Neural cell (in vitro differentiated cells): ENCODE data around the gene LIMCH1. TPM values are rescaled to one million over a fixed set of nuclear protein-coding genes. Genes with fewer than 3 reads are reported as not detected.

Experiments used
- H2AFZ ChIP-seq: fragments of 200-600, 300-800 bp; sonication (generic), shearing (Covaris generic); 2 replicates; pipeline ENCODE4 v1.6.0; 2014; ENCODE audit warnings: low read depth, mild to moderate bottlenecking, antibody characterized with exemption, low read length, moderate library complexity
- H3F3A ChIP-seq: fragments of 200-600 bp; shearing (Covaris generic); 2 replicates; pipeline ENCODE4 v1.6.1; 2016; ENCODE audit warnings: mild to moderate bottlenecking, moderate library complexity, mixed read lengths, antibody characterized with exemption, low read length; ENCODE audit not compliant: insufficient read depth, poor library complexity, severe bottlenecking
- H3K27ac ChIP-seq: fragments of 200-600, 300-800 bp; sonication (generic), shearing (Covaris generic); 2 replicates; pipeline ENCODE4 v1.5.1; 2014; ENCODE audit warnings: mild to moderate bottlenecking, low read length, moderate library complexity
- H3K27me3 ChIP-seq: fragments of 300-800, 200-600 bp; sonication (generic), shearing (Covaris generic); 2 replicates; pipeline ENCODE4 v1.6.0; 2014; ENCODE audit warnings: mild to moderate bottlenecking, low read depth, low read length, moderate library complexity; ENCODE audit not compliant: insufficient read depth
- H3K36me3 ChIP-seq: fragments of 300-800, 200-600 bp; sonication (generic), shearing (Covaris generic); 2 replicates; pipeline ENCODE4 v1.5.1; 2014; ENCODE audit warnings: mild to moderate bottlenecking, antibody characterized with exemption, low read length, moderate library complexity; ENCODE audit not compliant: insufficient read depth
- H3K4me2 ChIP-seq: fragments of 300-800, 200-600 bp; sonication (generic), shearing (Covaris generic); 2 replicates; pipeline ENCODE4 v1.6.0; 2014; ENCODE audit warnings: mild to moderate bottlenecking, low read length
- H3K4me3 ChIP-seq: fragments of 300-800, 200-600 bp; sonication (generic), shearing (Covaris generic); 2 replicates; pipeline ENCODE4 v1.5.1; 2014; ENCODE audit warnings: mild to moderate bottlenecking, low read length, moderate library complexity
- H3K79me2 ChIP-seq: fragments of 200-600 bp; shearing (Covaris generic); replicated peaks from 2 replicates; pipeline ENCODE4 v1.6.0; 2014; ENCODE audit warnings: mild to moderate bottlenecking, low read length, moderate library complexity; ENCODE audit not compliant: insufficient read depth
- H3K9ac ChIP-seq: fragments of 300-800, 200-600 bp; sonication (generic), shearing (Covaris generic); 2 replicates; pipeline ENCODE4 v1.6.1; 2016; ENCODE audit warnings: mild to moderate bottlenecking, low read length, mixed read lengths
- H3K9me2 ChIP-seq: fragments of 200-600 bp; shearing (Covaris generic); 2 replicates; pipeline ENCODE4 v1.6.1; 2016; ENCODE audit warnings: mild to moderate bottlenecking, low read length, mixed read lengths; ENCODE audit not compliant: insufficient read depth
- H3K9me3 ChIP-seq: fragments of 200-600, 300-800 bp; sonication (generic), shearing (Covaris generic); 2 replicates; pipeline ENCODE4 v1.6.1; 2016; ENCODE audit warnings: mild to moderate bottlenecking, mixed run types, low read length, moderate library complexity, mixed read lengths
- H4K20me1 ChIP-seq: fragments of 200-600 bp; shearing (Covaris generic); 2 replicates; pipeline ENCODE4 v1.6.1; 2016; ENCODE audit warnings: mild to moderate bottlenecking, mixed run types; ENCODE audit not compliant: insufficient read depth
- CTCF ChIP-seq: fragments of 450-650 bp; IDR thresholded peaks from 2 replicates; pipeline ENCODE4 v1.5.1; 2014; ENCODE audit warnings: antibody characterized with exemption, mild to moderate bottlenecking, moderate library complexity; ENCODE audit not compliant: poor library complexity, severe bottlenecking
- EP300 ChIP-seq: fragments of 450-650 bp; conservative IDR thresholded peaks from 2 replicates; pipeline ENCODE4 v1.6.1; 2014; ENCODE audit warnings: antibody characterized with exemption, mild to moderate bottlenecking, moderate library complexity; ENCODE audit not compliant: poor library complexity, severe bottlenecking
- EZH2 ChIP-seq: fragments of 200-600, 300-800 bp; shearing (Covaris generic), sonication (generic); IDR thresholded peaks from 2 replicates; pipeline ENCODE4 v1.6.1; 2014; ENCODE audit warnings: antibody characterized with exemption, low read length, borderline replicate concordance, mild to moderate bottlenecking; ENCODE audit not compliant: insufficient read depth, poor library complexity, severe bottlenecking
- MXI1 ChIP-seq: fragments of 450-650 bp; conservative IDR thresholded peaks from 2 replicates; pipeline ENCODE4 v1.6.1; 2014; ENCODE audit warnings: antibody characterized with exemption, mild to moderate bottlenecking; ENCODE audit not compliant: poor library complexity, severe bottlenecking
- POLR2AphosphoS5 ChIP-seq: IDR thresholded peaks from 2 replicates; pipeline ENCODE4 v1.6.1; 2012
- RAD21 ChIP-seq: fragments of 450-650 bp; conservative IDR thresholded peaks from 2 replicates; pipeline ENCODE4 v1.6.1; 2014; ENCODE audit warnings: antibody characterized with exemption, mild to moderate bottlenecking, moderate library complexity
- SMC3 ChIP-seq: fragments of 450-650 bp; conservative IDR thresholded peaks from 2 replicates; pipeline ENCODE4 v1.6.1; 2014; ENCODE audit warnings: antibody characterized with exemption, mild to moderate bottlenecking, moderate library complexity; ENCODE audit not compliant: poor library complexity
- TAF1 ChIP-seq: IDR thresholded peaks from 2 replicates; pipeline ENCODE4 v1.6.1; 2012; ENCODE audit warnings: low read depth
- polyA plus RNA-seq: library from polyadenylated mRNA; depleted of rRNA; stranded (reverse); fragments of >200 nt; gene quantifications from 2 replicates; pipeline ENCODE4 v1.2.3, GENCODE V29; 2014
- TF ChIP-seq, protein P1 (sequence below): IDR thresholded peaks from 2 replicates; pipeline ENCODE4 v1.6.1; 2012; ENCODE audit warnings: borderline replicate concordance

LIMCH1 gene
- polyA plus RNA-seq, 1 donor from 2014 or later = 9.1 TPM

DNA sequence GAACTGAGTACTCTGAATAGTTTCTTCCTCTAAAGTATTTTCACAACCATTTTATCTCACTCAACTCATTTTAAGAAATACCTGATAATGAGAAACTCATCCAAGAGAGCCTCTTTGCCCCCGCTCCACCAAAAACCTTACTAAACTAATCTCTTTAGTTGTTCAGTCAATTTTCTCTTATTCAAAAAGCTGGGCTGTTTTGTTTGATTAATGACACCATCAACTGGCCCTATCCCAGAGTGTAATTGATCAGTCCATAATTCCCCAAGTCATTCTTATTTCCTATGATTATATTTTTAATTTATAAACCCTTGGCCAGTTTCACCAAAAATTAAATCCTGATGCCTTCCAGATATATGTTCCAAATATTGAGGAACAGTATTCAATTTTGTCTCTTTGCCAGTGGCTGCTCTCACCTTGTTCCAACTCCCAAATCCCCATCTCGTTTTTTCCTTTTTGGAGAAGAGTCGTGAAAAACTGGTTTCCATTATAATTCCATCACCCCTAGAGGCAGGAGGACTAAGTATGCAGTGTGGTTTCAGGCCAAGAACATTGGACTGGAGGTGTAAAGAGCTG is 10.4 kb downstream of the LIMCH1 start:
- Histone ChIP-seq H3K36me3 (no peaks in the 10 kb centered on the region), H3K4me3 (no peak overlapping the region), H3K79me2 (no peaks in the 10 kb centered on the region), H3K4me2 (no peak overlapping the region), H3F3A (no peaks in the 10 kb centered on the region), H3K27ac (no peak overlapping the region), H3K27me3 (no peaks in the 10 kb centered on the region), H3K9me3 (no peaks in the 10 kb centered on the region), H3K9me2 (no peaks in the 10 kb centered on the region), H2AFZ (no peak overlapping the region), H3K9ac (no peak overlapping the region), H4K20me1 (no peaks in the 10 kb centered on the region)
- no peak for TF ChIP-seq MXI1
- TF ChIP-seq CTCF = no peak
- TF ChIP-seq, protein P1, sequence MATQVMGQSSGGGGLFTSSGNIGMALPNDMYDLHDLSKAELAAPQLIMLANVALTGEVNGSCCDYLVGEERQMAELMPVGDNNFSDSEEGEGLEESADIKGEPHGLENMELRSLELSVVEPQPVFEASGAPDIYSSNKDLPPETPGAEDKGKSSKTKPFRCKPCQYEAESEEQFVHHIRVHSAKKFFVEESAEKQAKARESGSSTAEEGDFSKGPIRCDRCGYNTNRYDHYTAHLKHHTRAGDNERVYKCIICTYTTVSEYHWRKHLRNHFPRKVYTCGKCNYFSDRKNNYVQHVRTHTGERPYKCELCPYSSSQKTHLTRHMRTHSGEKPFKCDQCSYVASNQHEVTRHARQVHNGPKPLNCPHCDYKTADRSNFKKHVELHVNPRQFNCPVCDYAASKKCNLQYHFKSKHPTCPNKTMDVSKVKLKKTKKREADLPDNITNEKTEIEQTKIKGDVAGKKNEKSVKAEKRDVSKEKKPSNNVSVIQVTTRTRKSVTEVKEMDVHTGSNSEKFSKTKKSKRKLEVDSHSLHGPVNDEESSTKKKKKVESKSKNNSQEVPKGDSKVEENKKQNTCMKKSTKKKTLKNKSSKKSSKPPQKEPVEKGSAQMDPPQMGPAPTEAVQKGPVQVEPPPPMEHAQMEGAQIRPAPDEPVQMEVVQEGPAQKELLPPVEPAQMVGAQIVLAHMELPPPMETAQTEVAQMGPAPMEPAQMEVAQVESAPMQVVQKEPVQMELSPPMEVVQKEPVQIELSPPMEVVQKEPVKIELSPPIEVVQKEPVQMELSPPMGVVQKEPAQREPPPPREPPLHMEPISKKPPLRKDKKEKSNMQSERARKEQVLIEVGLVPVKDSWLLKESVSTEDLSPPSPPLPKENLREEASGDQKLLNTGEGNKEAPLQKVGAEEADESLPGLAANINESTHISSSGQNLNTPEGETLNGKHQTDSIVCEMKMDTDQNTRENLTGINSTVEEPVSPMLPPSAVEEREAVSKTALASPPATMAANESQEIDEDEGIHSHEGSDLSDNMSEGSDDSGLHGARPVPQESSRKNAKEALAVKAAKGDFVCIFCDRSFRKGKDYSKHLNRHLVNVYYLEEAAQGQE = no peak
- TF ChIP-seq RAD21 = no peak
- no peak for TF ChIP-seq POLR2AphosphoS5
- TF ChIP-seq TAF1 = no peak
- no peak for TF ChIP-seq EP300
- TF ChIP-seq SMC3 = no peak
- TF ChIP-seq EZH2 = no peak

DNA sequence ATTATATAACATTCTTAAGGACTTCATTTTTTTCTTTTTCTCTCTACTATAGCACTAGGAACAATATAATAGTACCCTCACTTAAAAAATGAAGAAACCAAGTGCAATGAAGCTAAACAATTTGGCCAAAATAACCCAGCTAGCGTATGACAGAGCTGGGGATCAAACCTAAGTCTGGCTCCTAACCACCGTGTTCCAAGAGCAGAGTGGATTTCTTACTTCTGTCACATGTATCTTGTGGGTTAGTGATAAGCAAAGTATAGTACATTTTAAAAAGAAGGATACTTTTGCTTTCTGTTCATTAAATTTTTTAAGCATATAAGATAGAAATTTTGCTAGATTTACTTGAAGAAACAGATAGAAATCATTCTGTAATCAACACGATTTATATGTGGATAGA is 11.5 kb downstream of the LIMCH1 start:
- no peaks in the 10 kb centered on the region for H3K79me2 ChIP-seq
- H3F3A ChIP-seq = no peaks in the 10 kb centered on the region
- no peak overlapping the region for H2AFZ ChIP-seq
- H3K27ac ChIP-seq = no peak overlapping the region
- H3K4me2 ChIP-seq = no peak overlapping the region
- H3K4me3 ChIP-seq = no peak overlapping the region
- H3K27me3 ChIP-seq = no peaks in the 10 kb centered on the region
- TF ChIP-seq SMC3 = no peak
- H3K9me2 ChIP-seq = no peaks in the 10 kb centered on the region
- no peaks in the 10 kb centered on the region for H3K9me3 ChIP-seq
- no peaks in the 10 kb centered on the region for H4K20me1 ChIP-seq
- no peak overlapping the region for H3K9ac ChIP-seq
- H3K36me3 ChIP-seq = no peaks in the 10 kb centered on the region

DNA sequence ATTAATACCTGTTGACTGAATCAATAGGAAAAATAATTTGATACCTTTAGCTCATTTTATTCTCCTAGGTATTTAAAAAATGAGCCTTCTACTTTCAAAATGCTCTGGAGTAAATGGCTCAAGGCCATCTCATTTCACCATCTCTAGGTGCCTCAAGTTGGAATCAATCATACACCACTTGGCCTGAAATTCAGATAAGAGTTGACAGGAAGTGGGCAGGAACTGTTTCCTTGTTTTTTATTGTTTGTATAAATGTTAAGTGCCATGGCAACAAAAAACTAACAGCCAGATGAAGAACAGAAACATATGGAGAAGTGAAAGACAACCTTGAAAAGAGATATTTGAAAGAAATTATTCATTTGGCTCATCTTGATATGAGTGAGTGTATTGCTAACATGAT is 12.4 kb downstream of the LIMCH1 start:
- Histone ChIP-seq H3K9me2 (no peaks in the 10 kb centered on the region), H3K9me3 (no peaks in the 10 kb centered on the region), H3K27ac (no peak overlapping the region), H3K9ac (no peak overlapping the region), H3K4me2 (no peak overlapping the region), H3K27me3 (no peaks in the 10 kb centered on the region), H3K4me3 (no peak overlapping the region), H4K20me1 (no peaks in the 10 kb centered on the region), H2AFZ (no peak overlapping the region), H3F3A (no peaks in the 10 kb centered on the region), H3K79me2 (no peaks in the 10 kb centered on the region), H3K36me3 (no peaks in the 10 kb centered on the region)
- TF ChIP-seq POLR2AphosphoS5 = no peak
